Psoas muscle (tissue), 8 donors: Measurements from ENCODE around the gene CCL28. TPM values are rescaled to one million over a fixed set of nuclear protein-coding genes. Genes with fewer than 3 reads are reported as not detected.

Experiments
- ATAC-seq, 4 donors: fragments of 200-7000 bp; cut with Tn5 transposase; one replicate each; pipeline ENCODE4 v1.9.1; 2020; ENCODE audit warnings: moderate library complexity in 3 of 4, mild to moderate bottlenecking in 2 of 4
- DNase-seq, 2 donors: peaks; one replicate each; pipeline ENCODE4 v3.0.0-alpha.2; 2020
- H3K27ac ChIP-seq: fragments of 200-600 bp; one replicate; pipeline ENCODE4 v1.8.0; 2022
- H3K27me3 ChIP-seq, 3 donors: fragments of 200-600 bp in 1 of 3; one replicate each; pipeline versions ENCODE4 v1.6.1 to v1.8.0; 2013 to 2022; ENCODE audit warnings: low read length in 2 of 3, mild to moderate bottlenecking in 2 of 3, moderate library complexity in 1 of 3; ENCODE audit not compliant: insufficient read depth in 3 of 3
- H3K36me3 ChIP-seq, 2 donors: fragments of 200-600 bp in 1 of 2; one replicate each; pipeline versions ENCODE4 v1.6.1 to v1.8.0; 2013 to 2022; ENCODE audit warnings: low read depth in 1 of 2, mild to moderate bottlenecking in 1 of 2, moderate library complexity in 1 of 2; ENCODE audit not compliant: insufficient read depth in 1 of 2
- H3K4me1 ChIP-seq: fragments of 200-600 bp; one replicate; pipeline ENCODE4 v1.8.0; 2022
- H3K4me3 ChIP-seq: fragments of 200-600 bp; one replicate; pipeline ENCODE4 v1.8.0; 2022; ENCODE audit warnings: mild to moderate bottlenecking
- H3K9me3 ChIP-seq: fragments of 200-600 bp; one replicate; pipeline ENCODE4 v1.8.0; 2022
- WGBS, 3 donors: extraction: QIAGEN DNeasy Blood & Tissue Kit; methylation state at CpG; one replicate each; pipeline versions ENCODE4 v1.1.6 to v1.1.7; 2013; 5-methylcytosine and 5-hydroxymethylcytosine counted together
- intact Hi-C, 2 donors: fragments of 100-400 bp; cut with DNase I; formaldehyde crosslinking; loops; one replicate each; pipeline versions ENCODE4 v1.11.0 to v1.14.2; 2022
- polyA plus RNA-seq, 3 donors: library from polyadenylated mRNA; stranded (reverse); fragments of 200-250 nt; gene quantifications; one replicate each; pipeline ENCODE4 v1.2.3, GENCODE V29; 2013
- total RNA-seq, 4 donors: library from RNA; stranded (reverse); fragmentation: NEBNext Ultra II Directional in 2 of 4; extraction: Animal tissue kit (Norgen Biotek cat#: 25700) in 2 of 4; gene quantifications; one replicate each; pipeline versions ENCODE4 v1.2.1 to v1.2.4, GENCODE V29; 2021 to 2023
- TF ChIP-seq, protein P1 (sequence below): fragments of 200-600 bp; IDR thresholded peaks from one replicate; pipeline ENCODE4 v1.8.0; 2022; ENCODE audit warnings: antibody characterized with exemption
- donor health status: healthy with polysubstance abuse.
- donor health status: DM: no; HTN: no; CAD: no; lungs with moderate emphysema.
- donor health status: Bipolar disorder and iron deficiency.
- donor health status: healthy.
- donor health status: DM: yes; HTN: yes; CAD: no.
- donor health status: DM: no; HTN: no; CAD: no.
- donor health status: DM: no; HTN: no; CAD: no.
- donor health status: DM: yes; HTN: yes; CAD: no.

Gene CCL28
- total and polyA plus RNA-seq, 7 donors = 0.06 to 0.28 (median 0.15) TPM; not detected in 2

DNA sequence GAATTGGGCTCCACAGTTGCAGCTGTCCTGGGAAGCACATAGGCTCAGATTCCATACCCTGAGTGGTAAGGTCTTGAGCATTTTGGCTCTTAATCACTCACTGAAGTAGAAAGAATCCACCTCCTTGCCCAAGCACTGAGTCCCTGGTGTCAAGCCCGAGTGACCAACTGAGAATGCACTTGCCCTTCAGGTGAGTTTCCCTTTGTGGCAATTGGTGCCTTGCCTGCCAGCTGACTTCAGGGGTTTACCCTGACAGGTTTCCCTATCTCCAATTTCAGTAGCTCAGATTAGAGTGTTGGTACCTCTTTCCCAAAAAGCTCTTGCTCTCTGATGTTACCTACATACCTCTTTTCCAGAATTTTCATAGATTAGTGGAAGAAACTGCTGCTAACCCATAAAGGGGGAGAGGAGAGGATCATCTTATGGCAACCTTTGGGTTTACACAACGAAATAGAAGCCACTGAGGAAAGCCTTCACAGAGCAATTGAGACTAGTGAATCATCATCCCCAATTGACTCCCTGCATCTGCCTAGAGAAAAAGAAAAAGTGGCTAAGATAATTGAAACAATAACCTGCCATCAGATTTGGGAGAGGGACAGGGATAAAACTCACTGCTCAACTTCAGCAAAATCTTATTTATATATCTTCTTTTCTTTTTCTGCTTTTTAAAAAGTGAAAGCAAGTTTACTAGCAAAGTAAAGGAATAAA, 48.6 kb downstream of the CCL28 start:
- no peaks in the 10 kb centered on the region for H3K36me3 ChIP-seq
- H3K27me3 ChIP-seq = no peaks in the 10 kb centered on the region
- H3K4me3 ChIP-seq = no peak overlapping the region
- DNase-seq = no peak
- TF ChIP-seq, protein P1, sequence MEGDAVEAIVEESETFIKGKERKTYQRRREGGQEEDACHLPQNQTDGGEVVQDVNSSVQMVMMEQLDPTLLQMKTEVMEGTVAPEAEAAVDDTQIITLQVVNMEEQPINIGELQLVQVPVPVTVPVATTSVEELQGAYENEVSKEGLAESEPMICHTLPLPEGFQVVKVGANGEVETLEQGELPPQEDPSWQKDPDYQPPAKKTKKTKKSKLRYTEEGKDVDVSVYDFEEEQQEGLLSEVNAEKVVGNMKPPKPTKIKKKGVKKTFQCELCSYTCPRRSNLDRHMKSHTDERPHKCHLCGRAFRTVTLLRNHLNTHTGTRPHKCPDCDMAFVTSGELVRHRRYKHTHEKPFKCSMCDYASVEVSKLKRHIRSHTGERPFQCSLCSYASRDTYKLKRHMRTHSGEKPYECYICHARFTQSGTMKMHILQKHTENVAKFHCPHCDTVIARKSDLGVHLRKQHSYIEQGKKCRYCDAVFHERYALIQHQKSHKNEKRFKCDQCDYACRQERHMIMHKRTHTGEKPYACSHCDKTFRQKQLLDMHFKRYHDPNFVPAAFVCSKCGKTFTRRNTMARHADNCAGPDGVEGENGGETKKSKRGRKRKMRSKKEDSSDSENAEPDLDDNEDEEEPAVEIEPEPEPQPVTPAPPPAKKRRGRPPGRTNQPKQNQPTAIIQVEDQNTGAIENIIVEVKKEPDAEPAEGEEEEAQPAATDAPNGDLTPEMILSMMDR = no peak
- intact Hi-C loops = no loop called here
- no peak overlapping the region for H3K27ac ChIP-seq
- WGBS, 3 donors = 32 to 46% (median 38%) methylated on average over 2 of the region's 2 CpGs
- no peak for ATAC-seq
- H3K9me3 ChIP-seq = no peaks in the 10 kb centered on the region
- H3K4me1 ChIP-seq = no peaks in the 10 kb centered on the region

DNA sequence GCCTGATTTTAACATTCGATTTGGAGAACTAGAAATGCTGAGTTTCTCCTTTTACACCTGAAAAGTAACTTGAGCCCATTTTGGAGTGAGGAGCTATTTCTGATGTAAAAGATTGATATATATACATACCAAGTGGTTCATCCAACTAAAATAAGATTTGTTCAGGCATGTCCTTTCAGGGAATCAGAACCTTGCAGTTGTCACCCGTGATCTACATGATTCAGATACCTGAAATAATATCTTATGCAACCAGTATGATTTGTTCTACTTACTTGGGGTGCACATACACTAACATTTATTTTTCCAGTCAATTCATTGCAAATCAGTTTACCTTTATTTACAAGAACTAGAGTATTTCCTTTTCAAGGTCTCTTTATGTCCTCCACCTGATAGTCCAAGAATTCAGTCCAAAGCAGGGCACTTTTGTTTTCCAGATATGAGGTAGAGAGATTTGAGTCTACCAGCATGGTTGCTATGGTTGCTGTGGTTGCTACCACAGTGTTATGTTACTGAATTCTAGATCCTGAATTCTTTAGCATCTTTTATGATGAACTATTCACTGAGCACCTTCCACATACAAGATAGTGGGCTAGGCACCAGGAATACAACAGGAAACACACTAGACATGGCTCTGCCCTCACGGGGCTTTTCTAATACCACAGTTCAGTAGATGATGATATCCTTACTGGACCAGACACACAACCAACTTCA, 49.3 kb downstream of the CCL28 start:
- WGBS, 3 donors = 74 to 76% (median 75%) methylated on average over 3 of the region's 3 CpGs
- Histone ChIP-seq H3K9me3 (no peaks in the 10 kb centered on the region), H3K36me3 (no peaks in the 10 kb centered on the region), H3K4me3 (no peak overlapping the region), H3K27me3 (no peaks in the 10 kb centered on the region), H3K4me1 (no peaks in the 10 kb centered on the region), H3K27ac (no peak overlapping the region)
- DNase-seq = no peak
- TF ChIP-seq, protein P1 = no peak
- intact Hi-C loops = no loop called here
- ATAC-seq = no peak

DNA sequence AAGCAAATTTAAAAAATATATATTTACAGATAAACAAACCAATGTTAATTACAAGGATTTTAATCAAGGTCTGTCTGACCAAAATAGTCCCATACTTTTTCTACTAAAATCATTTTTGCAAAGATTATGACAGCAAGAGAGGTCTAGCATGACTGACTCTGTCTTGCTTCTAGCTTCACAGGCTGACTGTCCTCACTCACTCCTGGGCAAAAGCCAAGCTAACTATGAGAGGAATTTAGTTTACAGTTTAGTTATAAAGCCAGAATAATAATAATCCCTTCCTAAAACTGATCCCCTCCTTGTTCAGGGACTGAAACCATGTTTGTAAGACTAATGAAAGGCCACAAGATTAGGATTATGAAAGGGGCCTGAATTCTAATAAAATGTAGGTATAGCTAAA, 53.5 kb downstream of the CCL28 start:
- no peak overlapping the region for H3K27ac ChIP-seq

DNA sequence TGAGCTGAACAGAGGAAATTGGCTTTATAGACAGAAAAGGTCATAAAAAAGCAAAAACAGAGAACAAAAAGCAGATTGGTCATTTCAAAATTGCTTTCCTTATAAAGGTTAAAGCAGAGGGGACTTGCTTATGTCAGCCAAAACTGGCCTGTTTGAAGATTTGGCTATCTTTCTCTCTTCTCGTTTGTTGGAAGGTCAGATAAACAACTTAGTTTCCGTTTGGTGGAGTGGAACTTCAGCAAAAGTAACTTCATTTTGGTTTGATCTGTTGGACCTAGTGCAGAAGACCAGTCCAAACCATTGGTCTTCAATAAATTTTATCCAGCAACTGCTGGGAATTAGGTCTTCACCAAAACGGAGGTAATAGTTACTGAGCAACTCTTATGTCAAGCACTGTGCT, 53.9 kb downstream of the CCL28 start:
- intact Hi-C loops = no loop called here
- no peaks in the 10 kb centered on the region for H3K36me3 ChIP-seq
- no peak overlapping the region for H3K4me3 ChIP-seq
- no peaks in the 10 kb centered on the region for H3K4me1 ChIP-seq
- no peak for DNase-seq
- ATAC-seq = no peak
- 35 to 50% (median 37%) methylated on average over 3 of the region's 3 CpGs for WGBS, 3 donors
- H3K27ac ChIP-seq = no peak overlapping the region
- H3K9me3 ChIP-seq = no peaks in the 10 kb centered on the region
- H3K27me3 ChIP-seq = no peaks in the 10 kb centered on the region
- TF ChIP-seq, protein P1 = no peak

More for the DNA sequence above, 53.5 kb downstream of the CCL28 start:
- no peak for DNase-seq
- Histone ChIP-seq H3K4me1 (no peaks in the 10 kb centered on the region), H3K36me3 (no peaks in the 10 kb centered on the region), H3K27me3 (no peaks in the 10 kb centered on the region), H3K4me3 (no peak overlapping the region), H3K9me3 (no peaks in the 10 kb centered on the region)
- TF ChIP-seq, protein P1 = no peak
- intact Hi-C loops = no loop called here
- ATAC-seq = no peak
